Immature natural killer cell (primary cell): Measurements from ENCODE around the gene STARD7. TPM values are rescaled to one million over a fixed set of nuclear protein-coding genes. Genes with fewer than 3 reads are reported as not detected.
A peak's percentile ranks its signal among the peaks of the same experiment; 100 is the strongest.

Experiments used
- DNase-seq, 3 donors: peaks; one replicate each; pipeline ENCODE4 v3.0.0; 2022; ENCODE audit warnings: mixed read lengths in 1 of 3
- H3K27ac Mint-ChIP-seq, 6 donors: one replicate each; pipeline ENCODE4 v1.8.0; 2020; ENCODE audit warnings: mixed read lengths in 6 of 6, mild to moderate bottlenecking in 5 of 6, inconsistent platforms in 4 of 6, moderate library complexity in 3 of 6
- H3K27me3 Mint-ChIP-seq, 3 donors: one replicate each; pipeline ENCODE4 v1.8.0; 2020 to 2021; ENCODE audit warnings: low read depth in 3 of 3, mild to moderate bottlenecking in 3 of 3, mixed read lengths in 3 of 3, moderate library complexity in 3 of 3, inconsistent platforms in 1 of 3
- H3K36me3 Mint-ChIP-seq, 3 donors: one replicate each; pipeline ENCODE4 v1.8.0; 2020; ENCODE audit warnings: mixed read lengths in 3 of 3, inconsistent platforms in 2 of 3, mild to moderate bottlenecking in 2 of 3
- H3K4me1 Mint-ChIP-seq, 2 donors: one replicate each; pipeline ENCODE4 v1.8.0; 2020; ENCODE audit warnings: inconsistent platforms in 2 of 2, mild to moderate bottlenecking in 2 of 2, mixed read lengths in 2 of 2, moderate library complexity in 1 of 2
- H3K4me3 Mint-ChIP-seq, 5 donors: one replicate each; pipeline ENCODE4 v1.8.0; 2020; ENCODE audit warnings: mild to moderate bottlenecking in 5 of 5, mixed read lengths in 5 of 5, inconsistent platforms in 3 of 5, moderate library complexity in 3 of 5
- H3K9me3 Mint-ChIP-seq, 6 donors: one replicate each; pipeline ENCODE4 v1.8.0; 2020; ENCODE audit warnings: mild to moderate bottlenecking in 6 of 6, mixed read lengths in 6 of 6, inconsistent platforms in 4 of 6, moderate library complexity in 3 of 6
- polyA plus RNA-seq, 3 donors: library from polyadenylated mRNA; unstranded; fragments of 300-500 nt; fragmentation: Illumina TruSeq; gene quantifications; one replicate each; pipeline ENCODE4 v1.2.3, GENCODE V29; 2021

The STARD7 gene
- polyA plus RNA-seq, 3 donors from 2014 or later, result 161 to 252 (median 173) TPM

DNA sequence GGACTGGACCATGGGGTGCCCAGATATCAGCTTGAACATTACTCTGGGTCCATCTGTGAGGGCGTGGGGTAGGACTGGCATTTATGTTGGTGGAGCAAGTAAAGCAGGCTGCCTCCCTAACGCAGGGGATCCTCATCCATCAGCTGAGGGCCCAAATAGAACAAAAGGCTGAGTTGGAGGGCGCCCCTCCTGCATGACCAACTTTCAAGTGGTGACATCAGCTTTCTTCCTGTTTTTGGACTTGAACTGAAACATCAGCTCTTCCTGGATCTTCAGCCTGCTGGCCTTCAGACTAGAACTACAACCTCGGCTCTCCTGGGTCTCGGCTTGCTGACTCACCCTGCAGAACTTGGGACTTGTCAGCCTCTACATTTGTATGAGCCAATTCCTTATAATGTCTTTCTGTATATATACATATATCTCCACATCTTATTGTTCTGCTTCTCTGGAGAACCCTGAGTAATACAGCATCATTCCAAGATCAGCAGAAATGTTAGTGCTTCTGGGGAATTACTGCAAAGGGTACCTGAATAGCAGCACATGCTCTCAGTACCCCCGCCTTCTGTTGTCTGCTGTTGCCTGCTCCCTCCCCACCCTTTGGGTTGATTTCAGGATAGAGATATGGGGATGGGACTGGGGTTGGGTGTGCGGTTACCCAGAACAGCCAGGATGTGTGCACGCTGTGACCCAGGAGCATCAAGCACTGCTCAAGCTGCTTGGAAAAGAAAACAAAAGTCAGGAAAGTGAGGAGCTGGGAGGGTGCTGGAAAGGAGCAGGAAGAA lies 37.2 kb upstream of the STARD7 start:
- Mint-ChIP-seq H3K27me3 (peaks cover 0 to 5% (median 0%) of the 10 kb centered on the region in 3 donors), H3K4me1 (peaks cover 52 to 56% of the 10 kb centered on the region in 2 donors), H3K36me3 (peaks cover 0 to 4% (median 4%) of the 10 kb centered on the region in 3 donors), H3K4me3 (no peak overlapping the region), H3K27ac (peak overlapping the region; percentile 15 to 78 (median 60)), H3K9me3 (no peaks in the 10 kb centered on the region)
- DNase-seq, result no peak

DNA sequence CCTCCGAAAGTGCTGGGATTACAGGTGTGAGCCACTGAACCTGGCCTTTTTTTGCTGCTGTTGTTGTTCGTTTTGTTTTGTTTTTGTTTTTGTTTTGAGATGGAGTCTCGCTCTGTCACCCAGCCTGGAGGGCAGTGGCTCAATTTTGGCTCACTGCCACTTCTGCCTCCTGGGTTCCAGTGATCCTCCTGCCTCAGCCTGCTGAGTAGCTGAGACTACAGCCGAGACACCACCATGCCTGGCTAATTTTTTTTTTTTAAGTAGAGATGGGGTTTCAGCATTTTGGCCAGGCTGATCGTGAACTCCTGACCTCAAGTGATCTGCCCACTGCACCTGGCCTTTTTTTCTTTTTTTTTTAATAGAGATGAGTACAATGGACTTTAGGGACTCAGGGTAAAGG lies 35.2 kb upstream of the STARD7 start:
- Mint-ChIP-seq H3K27ac (peak overlapping the region in 2 of 6 donors; percentile 26 to 64), H3K36me3 (peaks cover 0 to 10% (median 4%) of the 10 kb centered on the region in 3 donors), H3K4me1 (peaks cover 39 to 45% of the 10 kb centered on the region in 2 donors), H3K4me3 (no peak overlapping the region), H3K9me3 (no peaks in the 10 kb centered on the region), H3K27me3 (peaks cover 0 to 5% (median 0%) of the 10 kb centered on the region in 3 donors)
- DNase-seq, result no peak

DNA sequence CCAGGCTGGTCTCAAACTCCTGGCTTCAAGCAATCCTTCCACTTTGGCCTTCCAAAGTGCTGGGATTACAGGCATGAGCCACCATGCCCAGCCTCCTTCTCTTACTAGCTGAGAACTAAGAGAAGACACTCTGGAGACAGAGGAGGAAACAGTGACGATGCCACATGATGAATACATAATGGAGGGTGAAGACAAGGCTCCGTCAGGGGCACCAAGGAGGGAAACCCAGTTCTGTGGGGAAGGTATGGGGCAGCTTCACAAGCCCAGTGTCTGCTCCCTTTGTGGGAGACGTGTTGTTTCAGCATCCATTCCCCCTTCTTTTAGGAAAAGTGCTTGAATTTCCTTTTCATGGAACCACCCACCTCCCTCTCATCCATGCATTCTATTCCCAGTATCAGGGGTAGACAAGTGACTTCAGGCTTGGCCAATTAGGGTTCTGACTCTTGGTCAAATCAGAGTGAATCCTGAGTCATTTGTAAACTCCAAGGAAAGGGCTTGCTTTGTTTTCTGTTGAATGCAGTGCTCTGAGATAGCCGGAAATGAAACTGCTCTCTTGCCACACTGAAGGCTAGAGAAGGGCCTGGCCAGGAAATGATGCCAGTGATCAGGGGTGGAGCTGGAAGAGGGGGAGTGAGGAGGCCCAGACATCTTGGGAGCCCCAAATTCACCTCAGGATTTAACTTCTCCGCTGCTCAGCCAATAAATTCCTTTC lies 33.4 kb upstream of the STARD7 start:
- peak; percentile 57 to 66 (median 57) for DNase-seq
- Mint-ChIP-seq H3K36me3 (peaks cover 0 to 10% (median 4%) of the 10 kb centered on the region in 3 donors), H3K27me3 (peaks cover 0 to 5% (median 0%) of the 10 kb centered on the region in 3 donors), H3K27ac (peak overlapping the region; percentile 94 to 96 (median 96)), H3K4me3 (peak overlapping the region; percentile 55 to 84 (median 76)), H3K9me3 (no peaks in the 10 kb centered on the region), H3K4me1 (peaks cover 32 to 36% of the 10 kb centered on the region in 2 donors)

DNA sequence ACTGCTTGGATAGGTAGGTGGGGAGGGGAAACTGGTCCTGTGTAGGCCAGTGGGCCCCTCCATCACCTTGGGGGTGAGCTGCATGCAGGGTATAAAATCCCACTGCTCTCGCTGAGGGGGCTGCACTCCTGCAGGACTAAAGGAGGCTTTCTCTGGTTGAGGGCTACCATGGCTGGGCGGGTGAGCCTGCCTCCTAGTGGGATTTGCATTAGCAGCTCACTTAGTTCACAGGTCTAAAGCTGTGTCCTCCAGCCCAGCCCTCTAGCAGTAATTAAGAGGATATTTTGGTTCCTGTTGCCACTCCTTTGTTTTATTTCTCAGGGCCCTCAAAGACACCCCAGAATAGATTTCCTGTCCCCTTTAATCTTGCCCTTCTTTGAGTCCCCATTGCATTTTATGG lies 32.6 kb upstream of the STARD7 start:
- no peak for DNase-seq
- H3K9me3 Mint-ChIP-seq, result no peaks in the 10 kb centered on the region
- peak overlapping the region; percentile 94 to 96 (median 96) for H3K27ac Mint-ChIP-seq
- H3K36me3 Mint-ChIP-seq, result peaks cover 0 to 10% (median 4%) of the 10 kb centered on the region in 3 donors
- peaks cover 28 to 30% of the 10 kb centered on the region in 2 donors for H3K4me1 Mint-ChIP-seq
- peak overlapping the region in 4 of 5 donors; percentile 36 to 84 (median 78) for H3K4me3 Mint-ChIP-seq
- H3K27me3 Mint-ChIP-seq, result peaks cover 0 to 5% (median 0%) of the 10 kb centered on the region in 3 donors

DNA sequence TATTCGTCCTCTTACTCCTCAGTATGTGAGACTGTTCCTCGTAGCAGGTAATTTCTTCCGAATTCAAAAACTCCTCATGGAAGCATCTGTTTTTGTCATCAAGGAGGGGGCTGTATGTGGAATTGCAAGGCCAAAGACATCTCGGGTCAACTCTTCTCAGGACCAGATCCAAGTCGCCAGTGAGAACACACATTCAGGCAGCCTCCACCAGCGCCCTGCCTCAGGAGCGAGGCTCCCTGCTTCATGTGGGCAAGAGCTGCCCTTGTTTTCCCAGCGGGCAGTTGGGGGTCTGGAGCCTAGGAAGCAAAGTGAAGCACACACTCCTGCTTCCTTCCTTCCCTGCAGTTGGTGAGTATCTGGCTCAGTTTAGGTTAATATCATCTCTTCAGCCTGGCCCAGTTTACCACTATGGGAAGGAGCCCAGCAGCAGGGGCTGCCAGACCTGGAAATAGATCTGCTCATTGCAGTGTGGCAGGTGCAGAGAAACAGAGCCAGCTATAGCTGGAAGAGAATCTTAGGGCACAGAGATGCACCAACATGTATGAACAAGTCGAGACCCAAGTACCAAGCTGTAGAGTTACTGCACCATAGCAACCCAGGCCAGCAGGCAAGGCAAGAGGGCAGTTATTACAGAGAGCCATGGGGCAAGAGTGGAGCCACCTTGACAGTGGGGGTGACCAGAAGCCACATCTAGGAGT lies 31.9 kb upstream of the STARD7 start:
- Mint-ChIP-seq H3K27me3 (peaks cover 0 to 5% (median 0%) of the 10 kb centered on the region in 3 donors), H3K9me3 (no peaks in the 10 kb centered on the region), H3K27ac (peak overlapping the region; percentile 78 to 96 (median 96)), H3K4me3 (no peak overlapping the region), H3K36me3 (peaks cover 0 to 10% (median 4%) of the 10 kb centered on the region in 3 donors), H3K4me1 (peaks cover 21 to 26% of the 10 kb centered on the region in 2 donors)
- DNase-seq, result no peak

DNA sequence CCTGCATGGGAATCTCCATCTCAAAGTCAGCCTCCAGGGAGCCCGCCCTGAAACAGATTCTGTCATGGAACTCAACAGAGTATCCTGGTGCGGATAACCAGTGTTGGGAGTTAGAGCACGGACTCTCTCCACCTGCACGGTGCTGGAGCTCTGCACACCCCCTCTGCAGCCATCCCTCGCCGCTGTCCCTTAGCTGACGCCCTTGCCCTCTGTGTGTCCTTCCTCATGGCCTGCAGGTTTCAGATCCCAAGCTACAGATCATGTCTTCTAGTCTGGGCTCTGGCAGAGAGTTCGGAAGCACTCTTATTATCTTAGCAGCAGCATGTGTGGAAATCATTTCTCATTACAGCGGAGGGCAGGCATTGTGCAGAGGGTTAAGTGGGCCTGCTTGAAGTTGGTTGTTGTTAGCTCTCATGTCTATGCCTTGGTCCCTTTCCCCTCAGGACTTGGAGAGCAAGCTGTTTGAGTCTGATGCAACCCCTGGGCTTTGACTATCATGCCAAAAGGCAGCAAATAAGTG lies 31.2 kb upstream of the STARD7 start:
- H3K4me3 Mint-ChIP-seq, result no peak overlapping the region
- peaks cover 0 to 10% (median 4%) of the 10 kb centered on the region in 3 donors for H3K36me3 Mint-ChIP-seq
- H3K27me3 Mint-ChIP-seq, result peaks cover 0 to 5% (median 0%) of the 10 kb centered on the region in 3 donors
- peaks cover 20 to 25% of the 10 kb centered on the region in 2 donors for H3K4me1 Mint-ChIP-seq
- DNase-seq, result no peak
- no peaks in the 10 kb centered on the region for H3K9me3 Mint-ChIP-seq
- peak overlapping the region in 3 of 6 donors; percentile 37 to 78 (median 58) for H3K27ac Mint-ChIP-seq

DNA sequence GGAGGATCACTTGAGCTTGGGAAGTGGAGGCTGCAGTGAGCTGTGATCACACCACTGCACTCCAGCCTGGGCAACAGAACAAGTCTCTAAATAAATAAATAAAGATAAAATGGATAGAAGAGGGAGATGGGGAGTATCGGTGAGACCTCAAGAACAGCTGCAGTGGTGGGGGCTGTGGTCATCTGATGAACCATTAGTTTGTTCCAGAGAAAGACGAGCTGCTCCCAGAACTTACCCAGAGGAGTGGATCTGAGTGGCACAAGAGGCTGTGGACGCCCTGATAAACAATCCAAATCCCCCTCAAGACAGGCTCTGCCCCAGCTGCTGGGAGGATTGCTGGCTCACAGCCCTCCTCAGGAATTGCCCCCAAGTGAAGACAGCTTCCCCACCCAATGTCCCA lies 30.5 kb upstream of the STARD7 start:
- Mint-ChIP-seq H3K27me3 (peaks cover 0 to 8% (median 0%) of the 10 kb centered on the region in 3 donors), H3K9me3 (no peaks in the 10 kb centered on the region), H3K4me3 (no peak overlapping the region), H3K36me3 (peaks cover 0 to 10% (median 4%) of the 10 kb centered on the region in 3 donors), H3K4me1 (peaks cover 20 to 23% of the 10 kb centered on the region in 2 donors), H3K27ac (no peak overlapping the region)
- DNase-seq, result no peak

DNA sequence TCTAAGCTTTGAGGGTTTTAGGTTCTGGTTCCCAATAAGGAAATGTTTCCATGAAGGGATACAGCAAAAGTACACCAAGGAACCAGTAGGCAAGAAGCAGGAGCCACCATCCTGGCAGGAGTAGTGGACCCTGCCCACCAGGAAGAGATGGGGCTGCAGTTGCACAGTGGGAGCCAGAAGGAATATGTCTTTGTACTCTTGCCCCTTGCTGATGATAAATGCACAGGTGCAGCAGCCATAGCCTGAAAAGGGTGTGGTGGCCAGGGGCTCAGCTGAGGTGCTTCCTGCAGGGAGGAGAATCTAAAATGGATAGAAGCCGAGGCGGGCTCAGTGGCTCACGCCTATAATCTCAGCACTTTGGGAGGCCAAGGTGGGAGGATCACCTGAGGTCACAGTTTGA lies 29.6 kb upstream of the STARD7 start:
- H3K27ac Mint-ChIP-seq, result peak overlapping the region in 2 of 6 donors; percentile 58 to 61

DNA sequence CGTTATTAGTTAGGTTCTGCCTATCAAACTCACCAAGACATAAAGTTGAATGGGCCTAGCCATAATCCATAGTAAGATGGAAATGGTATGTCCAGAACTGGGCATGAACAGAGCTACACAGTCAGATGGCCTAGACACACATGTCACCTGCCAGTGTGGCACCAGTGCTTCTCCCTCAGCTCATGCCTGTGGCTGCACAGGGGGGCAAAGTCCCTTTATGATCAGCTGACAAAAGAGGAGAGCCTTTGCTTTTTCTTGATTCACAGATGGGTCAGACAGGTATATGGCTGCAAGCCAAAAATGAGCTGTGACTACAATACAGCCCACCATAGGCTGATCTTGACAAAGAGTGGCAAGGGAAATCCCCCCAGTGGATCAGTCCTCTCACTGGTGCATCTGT lies 28.3 kb upstream of the STARD7 start:
- H3K27me3 Mint-ChIP-seq, result peaks cover 0 to 3% (median 2%) of the 10 kb centered on the region in 3 donors
- peaks cover 0 to 6% (median 4%) of the 10 kb centered on the region in 3 donors for H3K36me3 Mint-ChIP-seq
- H3K4me3 Mint-ChIP-seq, result no peak overlapping the region
- H3K27ac Mint-ChIP-seq, result no peak overlapping the region
- H3K4me1 Mint-ChIP-seq, result peaks cover 9 to 12% of the 10 kb centered on the region in 2 donors
- no peak for DNase-seq
- no peaks in the 10 kb centered on the region for H3K9me3 Mint-ChIP-seq

More for the DNA sequence above, 29.6 kb upstream of the STARD7 start:
- no peak overlapping the region for H3K4me3 Mint-ChIP-seq
- peaks cover 0 to 8% (median 2%) of the 10 kb centered on the region in 3 donors for H3K27me3 Mint-ChIP-seq
- DNase-seq, result no peak
- no peaks in the 10 kb centered on the region for H3K9me3 Mint-ChIP-seq
- peaks cover 0 to 10% (median 4%) of the 10 kb centered on the region in 3 donors for H3K36me3 Mint-ChIP-seq
- peaks cover 20 to 23% of the 10 kb centered on the region in 2 donors for H3K4me1 Mint-ChIP-seq

DNA sequence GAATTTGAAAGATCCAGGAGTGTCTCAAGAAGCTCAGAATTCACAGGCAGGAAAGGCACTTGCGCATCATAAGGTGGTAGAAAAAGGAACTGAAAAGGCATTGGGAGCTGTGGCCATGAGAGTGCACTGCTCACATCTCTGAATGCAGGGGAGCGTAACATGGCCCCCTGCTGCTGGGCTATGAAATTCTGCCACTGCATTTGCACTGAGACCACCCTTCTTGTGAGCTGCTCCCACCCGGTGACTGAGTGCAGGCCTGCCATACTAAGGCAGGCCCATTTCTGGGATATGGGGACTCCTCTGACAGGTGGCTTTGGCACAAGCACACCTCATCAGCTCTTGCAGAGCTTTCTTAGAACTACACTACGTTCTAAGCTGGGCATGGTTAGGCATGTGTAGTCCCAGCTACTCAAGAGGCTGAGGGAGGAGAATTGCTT lies 25.3 kb upstream of the STARD7 start:
- Mint-ChIP-seq H3K36me3 (peaks cover 0 to 3% (median 0%) of the 10 kb centered on the region in 3 donors), H3K4me1 (no peaks in the 10 kb centered on the region), H3K27ac (no peak overlapping the region), H3K9me3 (no peaks in the 10 kb centered on the region), H3K27me3 (peaks cover 0 to 4% (median 3%) of the 10 kb centered on the region in 3 donors), H3K4me3 (no peak overlapping the region)
- no peak for DNase-seq

DNA sequence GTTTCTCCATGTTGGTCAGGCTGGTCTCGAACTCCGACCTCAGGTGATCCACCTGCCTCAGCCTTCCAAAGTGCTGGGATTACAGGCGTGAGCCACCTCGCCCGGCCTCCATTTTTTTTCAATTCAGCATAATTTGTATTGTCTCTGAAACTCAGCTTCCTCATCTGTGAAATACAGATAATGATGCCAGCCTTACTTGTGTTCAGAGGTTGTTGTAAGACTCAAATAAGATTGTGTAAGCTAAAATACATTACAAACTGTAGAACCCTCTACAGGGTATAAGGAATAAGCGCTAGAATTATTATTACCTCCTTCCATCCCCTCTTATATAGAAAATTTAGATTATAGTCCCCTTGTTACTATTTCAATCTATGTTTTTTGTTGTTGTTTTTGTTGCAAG lies 24.8 kb upstream of the STARD7 start:
- Mint-ChIP-seq H3K27ac (no peak overlapping the region), H3K4me1 (no peaks in the 10 kb centered on the region), H3K36me3 (peaks cover 0 to 3% (median 0%) of the 10 kb centered on the region in 3 donors), H3K27me3 (peaks cover 0 to 4% (median 3%) of the 10 kb centered on the region in 3 donors), H3K9me3 (no peaks in the 10 kb centered on the region), H3K4me3 (no peak overlapping the region)
- no peak for DNase-seq

DNA sequence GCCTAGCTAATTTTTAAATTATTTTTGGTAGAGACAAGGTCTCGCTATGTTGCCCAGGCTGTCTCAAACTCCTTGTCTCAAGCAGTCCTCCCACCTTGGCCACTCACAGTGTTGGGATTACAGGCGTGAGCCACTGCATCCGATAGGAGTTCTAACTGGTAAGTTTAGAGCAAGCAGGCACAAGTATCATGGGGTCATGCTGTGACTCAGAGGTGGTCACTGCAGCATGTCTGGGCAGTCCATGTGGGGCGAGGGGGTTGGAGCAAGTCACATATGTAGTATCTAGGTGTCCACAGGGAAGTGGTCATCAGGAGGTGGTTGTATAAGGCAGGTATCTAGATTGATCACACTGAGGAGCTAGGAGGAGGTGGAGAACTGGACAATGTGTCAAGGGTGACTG lies 22.7 kb upstream of the STARD7 start:
- H3K4me3 Mint-ChIP-seq, result no peak overlapping the region
- peaks cover 0 to 5% (median 4%) of the 10 kb centered on the region in 3 donors for H3K27me3 Mint-ChIP-seq
- H3K27ac Mint-ChIP-seq, result no peak overlapping the region
- no peaks in the 10 kb centered on the region for H3K9me3 Mint-ChIP-seq
- H3K36me3 Mint-ChIP-seq, result peaks cover 0 to 3% (median 0%) of the 10 kb centered on the region in 3 donors
- H3K4me1 Mint-ChIP-seq, result no peaks in the 10 kb centered on the region
- no peak for DNase-seq

DNA sequence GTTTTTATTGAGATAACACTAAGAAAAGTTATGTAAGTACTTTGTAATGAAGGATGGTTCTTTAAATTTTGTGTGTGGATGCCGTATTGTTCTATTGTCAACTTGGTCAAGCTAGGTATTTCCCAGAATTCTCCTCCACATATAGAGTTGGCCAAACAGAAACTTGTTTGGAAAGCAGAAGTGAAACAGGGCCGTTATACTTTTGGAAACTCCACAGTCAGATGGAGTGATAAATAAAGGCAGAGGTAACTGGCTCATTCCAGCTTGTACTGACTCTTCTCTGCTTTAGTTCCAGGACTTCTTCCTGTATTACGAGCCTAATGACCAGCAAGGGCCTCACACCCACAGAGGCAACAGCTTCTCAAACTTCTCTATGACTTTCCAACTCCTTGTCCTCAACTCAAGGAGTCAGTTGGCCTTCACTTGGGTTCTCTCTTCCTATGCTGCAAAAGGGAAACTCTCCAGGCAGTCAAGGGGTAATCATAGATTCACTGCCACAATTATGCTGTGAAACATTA lies 16.4 kb upstream of the STARD7 start:
- peak overlapping the region in 2 of 6 donors; percentile 10 to 68 for H3K27ac Mint-ChIP-seq
- no peak for DNase-seq
- H3K9me3 Mint-ChIP-seq, result no peaks in the 10 kb centered on the region
- no peak overlapping the region for H3K4me3 Mint-ChIP-seq
- H3K36me3 Mint-ChIP-seq, result no peaks in the 10 kb centered on the region
- H3K4me1 Mint-ChIP-seq, result no peaks in the 10 kb centered on the region
- H3K27me3 Mint-ChIP-seq, result peaks cover 0 to 2% (median 0%) of the 10 kb centered on the region in 3 donors
